Bone marrow (tissue), 2 donors: ENCODE results near the gene FHOD3.

Source experiments
- DNase-seq, 2 donors: peaks; one replicate each; lab custom pipeline; 2025; lab: John Stamatoyannopoulos, UW

Gene FHOD3

DNA sequence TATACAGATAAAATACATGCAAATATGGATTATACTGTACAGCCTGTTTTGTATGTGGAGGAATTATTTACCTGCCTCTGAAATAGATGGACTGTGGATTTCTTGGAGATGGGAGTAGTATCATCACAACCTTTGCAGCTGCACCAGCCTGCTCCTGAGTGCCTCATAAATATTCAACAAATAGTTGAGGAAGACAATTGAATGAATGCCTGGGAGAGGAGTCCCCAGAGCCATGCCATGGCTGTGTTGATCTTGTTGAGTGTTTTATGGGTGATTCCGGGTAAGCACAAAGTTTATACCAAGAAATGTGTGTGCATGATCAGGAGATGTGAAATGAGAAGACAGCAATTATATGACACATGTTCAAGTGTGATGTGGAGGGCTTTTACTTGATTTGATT, 225.0 kb downstream of the FHOD3 start:
- no peak for DNase-seq

DNA sequence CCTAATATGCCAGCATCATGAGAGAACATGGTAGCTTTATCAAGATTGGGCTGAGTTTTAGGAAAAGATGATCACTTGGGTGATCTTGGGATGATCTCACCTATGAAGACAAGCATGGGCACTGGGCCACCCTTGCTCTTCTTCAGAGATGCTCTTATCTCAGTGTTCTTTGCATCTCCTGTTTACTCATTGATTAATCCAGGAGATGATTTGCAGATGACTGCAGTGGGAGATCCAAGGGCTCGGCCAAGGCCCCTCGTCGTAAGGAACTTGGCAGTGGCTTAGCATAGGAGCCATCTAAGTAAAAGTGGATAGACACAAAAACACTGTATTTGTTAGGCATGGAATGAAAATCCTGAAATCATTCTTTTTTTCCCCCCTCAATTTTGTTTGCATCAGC, 228.4 kb downstream of the FHOD3 start:
- no peak for DNase-seq

DNA sequence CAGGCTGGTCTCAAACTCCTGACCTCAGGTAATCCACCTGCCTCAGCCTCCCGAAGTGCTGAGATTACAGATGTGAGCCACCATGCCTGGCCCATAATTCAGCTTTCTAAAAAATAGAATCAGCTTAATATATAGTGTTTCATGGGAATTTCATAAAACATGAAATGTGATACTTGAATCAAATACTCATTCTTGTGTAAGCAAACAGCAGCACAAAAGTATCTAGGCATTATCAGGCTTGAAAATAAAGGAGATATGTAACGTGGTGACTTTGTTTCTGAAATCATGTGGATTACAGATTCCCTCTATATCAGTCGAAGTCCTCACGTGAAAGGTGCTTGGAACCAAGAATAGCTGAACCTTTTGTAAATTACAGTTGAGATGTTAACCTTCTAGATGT, 229.1 kb downstream of the FHOD3 start:
- DNase-seq = no peak

DNA sequence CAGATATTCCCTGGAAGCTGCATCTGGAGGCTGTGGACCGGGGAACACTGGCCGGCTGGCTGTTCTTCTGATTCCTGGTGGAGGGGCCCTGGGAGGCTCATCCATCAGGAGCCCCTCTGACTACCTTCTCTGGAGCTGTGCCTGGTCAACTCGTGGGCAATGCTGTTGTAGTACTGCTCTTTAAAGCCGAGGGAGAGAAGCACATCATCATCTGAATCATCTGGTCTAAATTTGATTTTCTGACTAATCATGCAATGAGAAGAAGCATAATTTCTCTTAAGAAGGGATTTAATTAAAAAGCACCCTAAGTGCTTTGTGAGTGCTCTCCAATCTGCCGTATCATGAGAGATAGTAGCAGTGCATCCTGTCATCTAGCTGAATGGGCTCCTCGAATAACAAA, 229.5 kb downstream of the FHOD3 start:
- DNase-seq = no peak

DNA sequence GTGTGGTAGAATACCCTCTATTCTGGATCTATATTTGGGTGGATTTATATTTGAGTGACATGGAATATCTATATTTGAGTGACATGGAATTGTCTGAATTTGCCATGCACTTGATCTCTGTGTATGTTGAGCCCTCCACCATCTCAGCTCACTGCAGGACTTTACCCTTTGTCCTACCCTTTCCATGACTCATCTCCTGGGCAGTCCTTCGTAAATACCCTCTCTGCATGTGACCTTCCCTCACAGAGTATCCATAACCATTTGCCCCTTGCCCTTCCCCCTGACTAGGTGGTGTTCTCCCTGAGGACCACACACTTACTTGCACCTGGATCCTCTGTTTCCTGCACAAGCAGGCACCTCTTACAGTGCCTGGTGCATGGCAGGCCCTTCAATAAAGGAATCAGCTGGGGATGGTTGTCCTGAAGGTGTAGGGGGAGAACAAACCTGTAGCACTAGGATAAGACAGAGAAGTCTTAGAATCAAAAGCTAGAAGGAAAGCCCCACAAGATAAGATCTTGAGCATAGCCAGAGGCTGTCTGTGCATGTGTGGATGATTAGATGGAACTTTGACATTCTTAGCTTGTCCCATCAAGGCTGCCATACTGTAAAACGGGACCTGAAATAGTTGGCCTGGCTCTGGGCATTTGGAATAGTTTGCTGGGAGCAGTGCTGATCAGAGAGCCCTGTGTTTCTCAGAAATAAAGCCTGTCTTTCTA, 230.4 kb downstream of the FHOD3 start:
- DNase-seq = no peak

GRCh38 chr18:36529747-36530146, 232.2 kb downstream of the FHOD3 start:
- no peak for DNase-seq

GRCh38 chr18:36530676-36531405, 233.3 kb downstream of the FHOD3 start:
- DNase-seq = no peak

DNA sequence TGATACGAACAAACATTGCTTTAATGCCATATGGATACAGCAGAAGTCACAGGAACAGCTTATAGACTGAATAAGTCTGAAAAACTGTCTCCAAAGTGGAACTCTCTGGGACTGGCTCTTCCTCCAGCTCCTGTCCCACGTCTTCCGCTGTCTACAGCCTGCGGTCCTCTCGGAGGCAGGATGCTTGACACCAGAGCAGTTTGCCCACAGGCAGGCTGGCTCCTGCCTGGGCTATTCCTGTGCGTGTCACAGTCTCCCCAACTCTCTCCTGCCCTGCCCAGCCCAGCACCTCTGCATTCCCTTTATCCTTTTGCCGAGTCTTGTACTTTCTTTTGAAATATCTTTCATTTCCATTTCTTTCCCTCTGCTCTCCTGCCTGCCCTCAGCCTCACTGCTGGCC, 234.1 kb downstream of the FHOD3 start:
- DNase-seq = no peak

- no peak for DNase-seq
These were observed 234.9 kb downstream of the FHOD3 start for GRCh38 chr18:36532394-36532793.

- no peak for DNase-seq
These were observed 235.3 kb downstream of the FHOD3 start for GRCh38 chr18:36532815-36533214.

GRCh38 chr18:36533446-36534153, 236.1 kb downstream of the FHOD3 start:
- no peak for DNase-seq

- DNase-seq = no peak
These were observed 236.7 kb downstream of the FHOD3 start for GRCh38 chr18:36534154-36534688.

DNA sequence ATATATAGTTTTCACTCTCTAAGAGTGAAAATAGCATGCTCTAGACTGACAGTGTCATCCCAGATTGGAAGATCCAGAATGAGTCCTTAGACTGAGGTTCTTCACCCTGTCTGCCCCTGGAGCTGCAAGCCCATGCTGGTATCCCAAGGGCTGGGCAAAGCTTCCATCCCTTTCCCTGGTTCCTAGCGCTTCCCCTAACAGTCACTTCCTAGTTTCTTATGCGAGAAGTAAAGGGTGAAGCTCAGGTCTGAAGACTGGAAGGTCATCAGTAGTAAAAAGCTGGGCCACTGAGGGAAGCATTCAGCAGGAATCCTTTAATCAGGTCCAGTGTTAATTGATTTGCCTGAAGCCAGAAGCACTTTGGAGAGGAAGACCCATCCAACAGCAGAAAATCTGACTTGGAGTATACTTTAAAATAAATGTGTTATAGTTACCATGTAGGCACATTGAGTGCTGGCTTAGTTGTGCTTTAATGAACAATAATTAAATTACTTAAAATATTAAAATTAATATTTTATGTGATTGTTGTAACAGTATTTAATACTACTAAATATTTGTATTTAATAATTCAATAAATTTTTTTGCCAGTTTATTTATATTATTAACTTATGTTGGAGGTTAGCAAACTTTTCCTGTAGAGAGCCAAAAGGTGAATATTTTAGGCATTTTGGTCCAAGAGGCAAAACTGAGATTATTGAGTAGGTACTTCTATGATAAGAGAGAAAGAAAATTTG, 237.9 kb downstream of the FHOD3 start:
- DNase-seq = no peak

GRCh38 chr18:36536426-36536825, 238.9 kb downstream of the FHOD3 start:
- no peak for DNase-seq

GRCh38 chr18:36537289-36537688, 239.8 kb downstream of the FHOD3 start:
- no peak for DNase-seq

- no peak for DNase-seq
These were observed 242.2 kb downstream of the FHOD3 start for GRCh38 chr18:36539674-36540231.

DNA sequence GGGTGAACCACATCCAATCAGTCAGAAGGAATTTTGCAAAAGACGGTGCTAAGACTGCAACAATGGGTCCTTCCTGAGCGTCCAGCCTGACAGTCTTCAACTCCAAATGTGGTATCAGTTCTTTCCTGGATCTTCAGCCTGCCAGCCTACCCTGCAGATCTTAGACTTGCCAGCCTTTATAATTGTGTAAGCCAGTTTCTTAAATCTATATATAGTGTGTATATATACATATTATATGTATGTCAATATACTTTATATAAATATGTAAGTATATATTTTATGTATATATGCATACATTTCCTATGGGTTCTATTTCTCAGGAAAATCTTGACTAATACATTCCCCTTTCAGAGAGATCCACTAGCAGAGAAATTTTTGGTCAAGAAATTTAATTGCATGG, 245.5 kb downstream of the FHOD3 start:
- DNase-seq = no peak

- no peak for DNase-seq
These were observed 246.6 kb downstream of the FHOD3 start for GRCh38 chr18:36543991-36544725.

DNA sequence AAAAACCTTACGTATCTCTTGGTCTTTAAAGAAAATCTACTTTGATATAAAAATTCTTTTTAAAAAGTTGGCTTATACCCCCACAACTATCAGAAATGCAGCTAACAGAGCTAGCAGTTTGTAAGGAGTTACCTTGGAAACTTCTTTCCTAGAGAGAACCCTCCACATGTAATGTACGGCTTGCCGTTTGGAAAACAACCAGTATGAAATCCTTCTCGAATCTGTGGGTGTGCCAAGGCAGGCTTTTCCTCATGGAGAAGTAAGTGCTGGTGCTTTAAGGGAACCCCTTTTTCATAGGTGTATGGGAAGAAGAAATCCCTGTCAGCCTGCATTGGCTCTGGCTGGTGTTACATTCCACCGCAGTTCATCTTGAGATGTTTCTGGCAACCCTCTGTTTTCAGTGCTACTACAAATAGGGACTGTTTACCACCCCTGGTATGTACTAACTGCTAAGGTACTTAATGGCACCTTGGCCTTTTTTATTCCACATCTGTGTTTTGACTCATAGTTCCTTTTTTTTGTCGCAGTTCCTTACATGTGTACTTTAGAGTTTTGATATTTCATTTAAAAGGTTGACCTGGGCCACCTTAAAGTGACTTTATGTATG, 248.4 kb downstream of the FHOD3 start:
- no peak for DNase-seq

GRCh38 chr18:36546876-36547275, 249.4 kb downstream of the FHOD3 start:
- DNase-seq = no peak

DNA sequence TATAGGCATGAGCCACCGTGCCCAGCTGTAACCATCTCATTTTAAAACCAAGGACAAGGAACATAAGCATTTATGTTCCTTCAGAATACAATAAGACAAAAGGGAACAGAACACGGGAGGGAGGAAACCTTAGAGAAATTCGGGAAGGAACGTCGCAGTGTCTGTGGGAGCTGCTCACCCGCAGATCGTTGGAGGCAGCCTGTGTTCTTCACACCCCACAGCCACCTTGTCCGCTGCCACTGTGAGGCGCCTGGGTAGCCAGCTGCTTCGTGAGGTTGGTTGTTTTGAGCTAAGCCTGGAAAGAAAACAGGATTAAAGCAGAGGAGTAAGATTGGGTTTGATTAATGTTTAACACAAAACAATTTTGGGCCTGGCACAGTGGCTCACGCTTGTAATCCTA, 250.0 kb downstream of the FHOD3 start:
- no peak for DNase-seq
